Lower leg skin (tissue), 4 donors: Measurements from ENCODE around the gene FAM98C. TPM values are rescaled to one million over a fixed set of nuclear protein-coding genes. Genes with fewer than 3 reads are reported as not detected.
A peak's percentile ranks its signal among the peaks of the same experiment; 100 is the strongest.

Source experiments
- DNase-seq, 2 donors: peaks; one replicate each; pipeline ENCODE4 v3.0.0-alpha.2; 2019; ENCODE audit warnings: low spot score in 2 of 2
- H3K4me3 ChIP-seq: fragments of 200-600 bp; sonication (generic); 2 replicates; pipeline ENCODE4 v1.5.1; 2017; ENCODE audit warnings: mild to moderate bottlenecking, low read depth; ENCODE audit not compliant: poor library complexity, severe bottlenecking
- POLR2A ChIP-seq, 2 donors: fragments of 450-650 bp; IDR thresholded peaks; one replicate each; pipeline ENCODE4 v1.6.1; 2016 to 2017; ENCODE audit warnings: antibody characterized with exemption in 2 of 2, mild to moderate bottlenecking in 1 of 2, moderate library complexity in 1 of 2
- WGBS, 2 donors: methylation state at CpG; one replicate each; pipeline ENCODE4 v1.1.5; 2018; 5-methylcytosine and 5-hydroxymethylcytosine counted together
- intact Hi-C: fragments of 100-400 bp; cut with DNase I; formaldehyde crosslinking; loops from one replicate; pipeline ENCODE4 v1.15.0; 2023; ENCODE audit warnings: low total_unique reads
- total RNA-seq, 4 donors: library from RNA; depleted of rRNA; stranded (reverse); fragments of >200 nt; gene quantifications; one replicate each; pipeline ENCODE4 v1.1.0, GENCODE V29; 2016
- TF ChIP-seq, protein P1 (sequence below), 3 donors: fragments of 450-650 bp; IDR thresholded peaks; one replicate each; pipeline ENCODE4 v1.5.1; 2016; ENCODE audit warnings: antibody characterized with exemption in 3 of 3, mild to moderate bottlenecking in 3 of 3, moderate library complexity in 2 of 3

Gene FAM98C
- total RNA-seq, 4 donors from 2014 or later = 53.6 to 68.5 (median 60.7) TPM

DNA sequence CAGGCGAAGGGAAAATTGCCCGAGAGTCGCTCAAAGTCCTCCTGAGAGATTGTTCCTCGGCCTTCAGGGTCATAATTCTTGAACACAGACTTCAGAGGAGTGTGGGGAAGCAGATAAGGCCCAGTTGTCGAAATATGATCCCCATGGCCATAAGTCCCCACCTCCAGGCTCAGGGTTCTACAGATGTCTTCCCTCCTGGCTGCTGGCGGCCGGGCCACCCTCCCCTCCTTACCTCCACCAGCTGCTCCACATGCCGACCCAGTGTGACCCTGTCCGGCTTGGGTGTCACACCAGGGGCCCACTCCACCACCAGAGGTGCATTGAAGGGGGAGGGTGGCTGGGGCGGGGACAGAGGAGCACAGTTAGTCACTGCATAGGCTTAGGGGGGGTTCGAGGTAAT is 10.1 kb downstream of the FAM98C start:
- 67 to 70% methylated on average over 10 to 11 of the region's 11 CpGs for WGBS, 2 donors
- no peak overlapping the region for H3K4me3 ChIP-seq
- no peak for DNase-seq
- TF ChIP-seq POLR2A (IDR thresholded peaks at IDR 0.05) = no peak
- TF ChIP-seq, protein P1, sequence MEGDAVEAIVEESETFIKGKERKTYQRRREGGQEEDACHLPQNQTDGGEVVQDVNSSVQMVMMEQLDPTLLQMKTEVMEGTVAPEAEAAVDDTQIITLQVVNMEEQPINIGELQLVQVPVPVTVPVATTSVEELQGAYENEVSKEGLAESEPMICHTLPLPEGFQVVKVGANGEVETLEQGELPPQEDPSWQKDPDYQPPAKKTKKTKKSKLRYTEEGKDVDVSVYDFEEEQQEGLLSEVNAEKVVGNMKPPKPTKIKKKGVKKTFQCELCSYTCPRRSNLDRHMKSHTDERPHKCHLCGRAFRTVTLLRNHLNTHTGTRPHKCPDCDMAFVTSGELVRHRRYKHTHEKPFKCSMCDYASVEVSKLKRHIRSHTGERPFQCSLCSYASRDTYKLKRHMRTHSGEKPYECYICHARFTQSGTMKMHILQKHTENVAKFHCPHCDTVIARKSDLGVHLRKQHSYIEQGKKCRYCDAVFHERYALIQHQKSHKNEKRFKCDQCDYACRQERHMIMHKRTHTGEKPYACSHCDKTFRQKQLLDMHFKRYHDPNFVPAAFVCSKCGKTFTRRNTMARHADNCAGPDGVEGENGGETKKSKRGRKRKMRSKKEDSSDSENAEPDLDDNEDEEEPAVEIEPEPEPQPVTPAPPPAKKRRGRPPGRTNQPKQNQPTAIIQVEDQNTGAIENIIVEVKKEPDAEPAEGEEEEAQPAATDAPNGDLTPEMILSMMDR (IDR thresholded peaks at IDR 0.05) = no peak
- intact Hi-C loops = no loop called here

DNA sequence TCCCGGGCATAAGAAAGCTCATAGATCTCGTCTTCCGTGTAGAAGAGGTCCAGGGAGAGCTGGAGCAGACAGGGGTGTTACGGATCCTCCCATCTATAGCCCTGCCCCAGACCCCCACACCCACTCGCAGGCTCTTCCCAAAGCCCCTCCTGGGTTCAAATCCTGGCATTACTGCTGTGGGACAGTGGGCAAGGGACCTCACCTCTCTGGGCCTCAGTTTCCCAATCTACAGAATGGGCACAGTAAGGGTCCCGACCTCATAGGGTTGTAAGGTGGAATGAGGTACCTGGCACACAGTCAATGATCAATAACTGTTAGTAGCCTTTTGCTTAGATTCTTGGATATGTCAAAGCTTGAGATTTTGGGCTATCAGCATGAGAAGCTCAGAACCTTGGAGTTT is 10.5 kb downstream of the FAM98C start:
- TF ChIP-seq, protein P1 (IDR thresholded peaks at IDR 0.05) = no peak
- no peak overlapping the region for H3K4me3 ChIP-seq
- 86 to 88% methylated on average over 6 of the region's 6 CpGs for WGBS, 2 donors
- intact Hi-C loops = no loop called here
- DNase-seq = no peak

DNA sequence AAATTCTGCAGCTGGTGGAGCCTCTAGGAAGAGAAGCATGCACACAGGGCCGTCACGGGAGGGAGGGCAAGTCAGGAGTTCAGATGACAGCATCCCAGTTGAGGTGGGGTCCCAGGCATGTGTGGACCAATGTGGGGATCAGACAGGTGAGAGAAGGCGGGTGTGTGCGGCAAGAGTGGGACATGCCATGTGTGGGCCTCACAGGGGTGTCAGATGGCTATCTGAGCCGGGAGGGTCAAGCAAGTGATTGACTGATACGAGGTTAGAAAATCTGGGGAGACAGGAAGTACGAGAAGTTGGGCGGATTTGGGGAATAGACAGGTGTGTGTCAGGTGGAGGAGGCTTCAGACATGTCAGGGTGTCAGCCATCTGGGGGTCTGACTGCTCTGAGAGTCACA is 14.3 kb downstream of the FAM98C start:
- intact Hi-C loops = no loop called here
- 63 to 67% methylated on average over 8 of the region's 8 CpGs for WGBS, 2 donors
- TF ChIP-seq, protein P1 (IDR thresholded peaks at IDR 0.05) = no peak
- no peak for TF ChIP-seq POLR2A (IDR thresholded peaks at IDR 0.05)
- no peak for DNase-seq
- H3K4me3 ChIP-seq = no peak overlapping the region

DNA sequence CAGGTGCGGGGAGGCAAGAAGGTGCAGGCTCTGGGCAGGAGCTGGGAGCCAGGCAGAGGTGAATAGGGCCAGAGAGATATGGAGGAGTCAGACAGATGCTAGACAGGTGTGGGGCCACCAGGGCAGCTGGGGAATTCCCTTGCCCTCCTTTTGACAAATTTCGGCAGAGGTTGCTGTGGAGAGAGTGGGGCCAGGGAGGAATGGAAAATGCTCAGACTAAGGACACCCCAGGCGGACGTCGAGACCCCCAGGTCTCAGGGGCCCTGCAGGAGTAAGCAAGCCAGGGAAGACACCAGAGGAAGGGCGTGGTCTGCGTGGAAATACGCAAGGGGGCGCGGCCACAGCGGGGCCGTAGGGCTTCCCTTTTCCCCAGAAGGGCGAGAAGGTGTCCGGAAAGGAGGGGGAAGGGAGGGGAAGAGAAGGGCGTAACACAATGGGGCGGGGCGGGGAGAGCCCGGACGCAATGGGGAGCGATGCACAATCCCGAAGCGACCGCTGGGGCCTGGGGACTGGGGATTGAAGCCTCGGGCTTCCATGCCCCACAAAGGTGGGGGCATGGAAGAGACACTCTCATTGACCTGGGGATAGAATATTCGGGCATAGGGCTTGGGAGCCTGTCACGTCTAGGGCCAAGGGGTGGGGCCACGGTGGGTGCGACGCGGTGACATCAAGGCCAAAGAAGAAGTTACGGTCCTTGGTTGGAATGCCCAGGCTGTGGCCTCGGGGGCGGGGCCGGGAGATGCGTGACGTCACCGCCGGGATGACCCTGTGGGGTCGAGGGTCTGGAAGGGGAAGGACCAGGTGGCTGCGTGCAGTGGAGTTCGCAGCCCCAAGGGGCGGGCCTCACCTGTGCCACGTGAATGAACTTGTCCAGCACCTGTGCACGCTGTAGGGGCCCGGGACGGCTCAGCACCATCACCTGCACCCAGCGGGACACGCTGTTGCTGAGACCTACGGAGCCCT is 14.9 kb downstream of the FAM98C start:
- 6 to 9% methylated on average over 46 to 49 of the region's 49 CpGs for WGBS, 2 donors
- DNase-seq = peak; percentile 65 to 93
- TF ChIP-seq, protein P1 (IDR thresholded peaks at IDR 0.05) = no peak
- no peak for TF ChIP-seq POLR2A (IDR thresholded peaks at IDR 0.05)
- H3K4me3 ChIP-seq = no peak overlapping the region
- intact Hi-C loops = no loop called here

DNA sequence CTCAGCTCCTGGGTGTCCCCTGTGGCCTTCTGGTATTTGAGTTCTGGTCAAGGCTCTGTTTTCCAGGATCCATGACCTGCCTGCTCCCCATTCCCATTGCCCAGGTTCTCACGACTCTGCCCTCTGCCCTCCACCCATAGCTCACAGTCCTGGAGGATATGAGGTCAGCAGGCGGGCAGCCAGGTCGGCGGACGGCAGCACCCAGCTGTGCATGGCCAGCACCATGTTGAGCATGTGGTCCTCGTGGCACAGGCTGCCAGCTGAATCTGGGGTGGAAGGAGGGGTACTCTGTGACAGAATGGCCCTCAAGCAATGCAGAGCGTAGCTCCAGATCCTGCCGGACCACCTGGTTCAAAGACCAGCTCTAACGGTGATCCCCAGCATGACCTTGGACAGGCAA is 18.0 kb downstream of the FAM98C start:
- WGBS, 2 donors = 86 to 95% methylated on average over 9 of the region's 9 CpGs
- TF ChIP-seq, protein P1 (IDR thresholded peaks at IDR 0.05) = no peak
- no peak for TF ChIP-seq POLR2A (IDR thresholded peaks at IDR 0.05)
- intact Hi-C loops = no loop called here
- DNase-seq = no peak
- H3K4me3 ChIP-seq = no peak overlapping the region
